GM12801 (cell line): ENCODE results near the gene RASGEF1B.

Experiments
- TF ChIP-seq, protein P1 (sequence below): IDR thresholded peaks from one replicate; pipeline ENCODE4 v1.5.1; 2011; ENCODE audit warnings: control low read depth; ENCODE audit not compliant: insufficient read length; ENCODE audit errors: extremely low read depth

The RASGEF1B gene

DNA sequence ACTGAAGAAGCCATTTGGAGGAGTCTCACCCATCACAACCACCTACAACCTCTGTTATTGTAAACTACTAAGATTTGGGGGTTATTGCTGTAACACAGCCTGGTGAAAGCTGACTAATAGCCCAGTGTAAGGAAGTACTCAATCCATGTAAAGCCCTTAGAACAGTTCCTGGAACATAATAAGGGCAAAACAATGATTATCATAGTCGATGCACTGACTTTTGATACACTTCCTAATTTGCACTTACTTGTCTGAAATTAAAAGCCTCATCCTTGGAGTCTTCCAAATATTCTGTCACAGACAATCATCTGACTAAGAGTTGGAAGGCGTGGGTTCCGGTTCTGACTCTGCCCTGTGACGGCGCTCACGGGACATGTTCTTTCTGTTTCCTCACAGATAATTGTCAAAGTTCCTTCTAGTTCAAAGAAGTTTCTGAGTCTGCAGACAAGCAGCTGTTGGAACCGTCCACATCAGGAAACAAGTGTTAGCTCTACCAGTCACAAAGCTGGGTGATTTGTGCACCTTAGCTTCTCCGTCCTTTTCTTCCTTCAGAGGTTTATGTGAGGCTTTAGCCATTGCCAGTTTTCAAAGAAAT lies 33.4 kb upstream of the RASGEF1B start:
- TF ChIP-seq, protein P1, sequence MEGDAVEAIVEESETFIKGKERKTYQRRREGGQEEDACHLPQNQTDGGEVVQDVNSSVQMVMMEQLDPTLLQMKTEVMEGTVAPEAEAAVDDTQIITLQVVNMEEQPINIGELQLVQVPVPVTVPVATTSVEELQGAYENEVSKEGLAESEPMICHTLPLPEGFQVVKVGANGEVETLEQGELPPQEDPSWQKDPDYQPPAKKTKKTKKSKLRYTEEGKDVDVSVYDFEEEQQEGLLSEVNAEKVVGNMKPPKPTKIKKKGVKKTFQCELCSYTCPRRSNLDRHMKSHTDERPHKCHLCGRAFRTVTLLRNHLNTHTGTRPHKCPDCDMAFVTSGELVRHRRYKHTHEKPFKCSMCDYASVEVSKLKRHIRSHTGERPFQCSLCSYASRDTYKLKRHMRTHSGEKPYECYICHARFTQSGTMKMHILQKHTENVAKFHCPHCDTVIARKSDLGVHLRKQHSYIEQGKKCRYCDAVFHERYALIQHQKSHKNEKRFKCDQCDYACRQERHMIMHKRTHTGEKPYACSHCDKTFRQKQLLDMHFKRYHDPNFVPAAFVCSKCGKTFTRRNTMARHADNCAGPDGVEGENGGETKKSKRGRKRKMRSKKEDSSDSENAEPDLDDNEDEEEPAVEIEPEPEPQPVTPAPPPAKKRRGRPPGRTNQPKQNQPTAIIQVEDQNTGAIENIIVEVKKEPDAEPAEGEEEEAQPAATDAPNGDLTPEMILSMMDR = no peak

GRCh38 chr4:81504112-81505003 lies 32.7 kb upstream of the RASGEF1B start:
- TF ChIP-seq, protein P1 = no peak

DNA sequence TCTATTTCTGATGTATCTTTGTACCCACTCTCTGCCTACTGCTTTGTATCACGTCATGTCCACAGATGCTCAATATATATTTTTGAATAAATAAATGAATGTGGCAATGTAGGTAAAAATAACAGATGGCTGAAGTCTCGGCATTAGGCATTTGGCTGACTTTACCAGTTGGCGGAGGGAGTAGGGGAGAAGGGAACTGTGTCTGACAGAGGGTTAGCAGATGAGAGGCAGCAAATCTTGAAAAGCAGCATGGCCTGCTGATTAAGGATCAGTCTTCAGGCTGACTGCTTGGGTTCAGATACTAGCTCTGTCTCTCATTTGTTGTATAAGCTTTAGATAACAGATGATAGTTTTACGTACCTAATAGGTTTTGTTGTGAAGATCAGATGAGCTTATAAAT lies 31.9 kb upstream of the RASGEF1B start:
- TF ChIP-seq, protein P1 = no peak

DNA sequence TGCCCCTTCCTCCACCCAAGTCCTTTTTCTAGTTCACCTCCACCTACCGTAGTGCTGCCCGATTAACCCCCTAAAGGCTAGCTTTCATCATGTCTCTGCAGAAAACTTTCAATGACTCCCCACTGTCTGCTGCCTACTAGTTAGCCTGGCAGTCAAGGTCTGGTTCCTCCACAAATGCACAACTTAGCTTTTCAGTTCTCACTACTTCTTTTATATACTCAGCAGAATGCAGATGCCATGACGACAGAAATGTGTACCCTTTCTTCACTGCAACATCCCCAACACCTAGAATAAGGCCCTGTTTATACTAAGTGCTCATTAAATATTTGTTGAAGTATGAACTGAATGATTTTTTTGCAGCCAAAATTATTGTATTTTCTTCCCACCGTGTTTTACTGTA lies 30.9 kb upstream of the RASGEF1B start:
- TF ChIP-seq, protein P1 = no peak

- TF ChIP-seq, protein P1 = no peak
Measured at GRCh38 chr4:81499840-81500239, 28.1 kb upstream of the RASGEF1B start.

DNA sequence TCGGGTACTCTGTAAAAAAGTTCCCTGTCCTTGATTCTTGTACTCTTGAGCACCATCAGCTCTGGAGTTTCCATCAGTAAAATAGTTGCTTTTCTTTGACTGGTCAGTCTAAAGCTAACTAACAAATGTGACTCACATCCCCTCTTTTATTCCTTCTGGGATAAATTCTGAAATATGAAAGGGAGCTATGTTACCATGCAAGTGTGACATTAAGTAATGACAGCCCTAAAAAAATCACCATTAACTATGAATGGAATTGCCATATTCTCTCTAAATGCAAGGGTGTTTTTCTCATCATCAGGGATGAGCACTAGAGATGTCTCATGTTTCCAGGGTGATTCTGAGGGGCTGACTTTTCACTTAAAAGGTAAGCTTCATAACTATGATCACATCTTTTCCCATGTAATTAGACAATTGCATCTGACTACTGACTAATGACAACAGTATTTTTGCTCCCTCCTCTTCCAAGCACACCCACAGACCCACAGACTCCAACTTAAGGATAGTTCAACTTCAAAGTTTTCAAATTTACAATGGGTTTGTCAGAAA lies 26.9 kb upstream of the RASGEF1B start:
- TF ChIP-seq, protein P1 = no peak

GRCh38 chr4:81498046-81498445 lies 26.3 kb upstream of the RASGEF1B start:
- TF ChIP-seq, protein P1 = no peak
